Measurements from ENCODE around the gene IL1R2. TPM values are rescaled to one million over a fixed set of nuclear protein-coding genes. Genes with fewer than 3 reads are reported as not detected.

IL1R2 gene
- polyA plus RNA-seq, 5 donors, result 0.24 to 0.90 (median 0.69) TPM

DNA sequence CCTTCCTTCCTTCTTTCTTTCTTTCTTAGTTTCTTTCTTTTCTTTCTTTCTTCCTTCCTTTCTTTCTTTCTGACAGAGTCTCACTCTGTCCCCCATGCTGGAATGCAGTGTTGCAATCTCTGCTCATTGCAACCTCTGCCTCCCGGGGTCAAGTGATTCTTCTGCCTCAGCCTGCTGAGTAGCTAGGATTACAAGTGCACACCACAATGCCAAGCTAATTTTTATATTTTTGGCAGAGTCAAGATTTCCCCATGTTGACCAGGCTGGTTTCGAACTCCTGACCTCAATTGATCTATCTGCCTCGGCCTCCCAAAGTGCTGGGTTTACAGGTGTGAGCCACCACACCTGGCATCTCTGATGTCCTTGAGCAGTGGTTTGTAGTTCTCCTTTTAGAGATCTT, 48.5 kb downstream of the IL1R2 start:
- DNase-seq, result no peak

DNA sequence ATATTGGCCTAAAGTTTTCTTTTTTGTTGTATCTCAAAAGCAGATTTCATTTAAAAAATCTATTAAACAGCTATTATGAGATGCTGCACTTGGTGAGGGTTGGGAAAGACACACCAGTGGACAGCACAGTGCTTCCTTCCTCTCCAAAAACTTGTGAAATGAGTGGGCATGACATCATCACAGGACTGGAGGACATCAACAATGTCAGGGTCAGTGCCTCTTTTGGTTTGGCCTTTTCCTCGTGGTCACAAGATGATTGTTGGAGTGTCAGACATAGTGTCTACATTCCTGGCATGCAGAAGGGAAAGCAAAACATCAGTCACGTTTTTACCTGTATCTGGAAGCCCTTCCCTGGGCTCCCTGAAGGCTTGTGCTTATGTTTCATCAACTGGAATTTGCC, 49.6 kb downstream of the IL1R2 start:
- DNase-seq, result no peak

DNA sequence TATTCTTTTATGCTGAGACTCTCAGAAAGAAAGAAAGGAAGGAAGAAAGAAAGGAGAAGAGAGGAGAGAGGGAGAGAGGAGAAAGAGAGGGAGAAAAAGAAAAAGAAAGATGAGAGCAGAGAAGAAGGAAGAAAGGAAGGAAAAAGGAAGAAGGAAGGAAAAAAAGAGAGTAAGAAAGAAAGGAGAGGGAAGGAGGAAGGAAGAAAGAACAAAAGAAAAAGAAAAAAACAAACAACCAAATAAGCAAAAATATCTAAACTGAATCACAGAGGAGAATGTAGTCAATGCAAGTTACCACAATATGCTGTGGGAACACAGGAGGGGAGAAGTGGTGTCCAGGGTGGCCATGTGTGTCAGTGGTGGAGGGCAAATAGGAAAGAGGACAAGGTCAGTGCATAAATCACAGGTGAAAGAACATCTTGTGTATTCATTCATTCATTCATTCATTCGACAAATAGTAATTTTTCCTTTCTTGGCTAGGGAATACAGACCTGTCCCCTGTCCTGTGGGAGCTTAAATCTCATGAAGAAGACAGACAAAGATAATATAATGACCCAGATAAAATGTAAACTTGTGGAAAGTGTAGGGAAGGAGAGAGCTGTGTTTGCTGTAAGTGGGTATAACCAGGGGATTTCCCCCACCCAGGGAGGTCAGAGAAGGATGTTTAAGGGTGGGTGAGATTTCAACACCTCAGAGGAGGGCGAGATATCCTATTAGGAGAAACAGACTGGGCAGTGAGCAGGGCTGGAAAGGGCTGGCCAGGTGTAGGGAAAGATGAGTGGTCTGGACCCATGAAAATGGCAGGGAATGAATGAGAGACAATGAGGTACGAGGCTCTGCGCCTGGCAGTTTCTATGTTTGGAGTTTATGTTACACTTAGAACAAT, 50.7 kb downstream of the IL1R2 start:
- DNase-seq, result no peak

DNA sequence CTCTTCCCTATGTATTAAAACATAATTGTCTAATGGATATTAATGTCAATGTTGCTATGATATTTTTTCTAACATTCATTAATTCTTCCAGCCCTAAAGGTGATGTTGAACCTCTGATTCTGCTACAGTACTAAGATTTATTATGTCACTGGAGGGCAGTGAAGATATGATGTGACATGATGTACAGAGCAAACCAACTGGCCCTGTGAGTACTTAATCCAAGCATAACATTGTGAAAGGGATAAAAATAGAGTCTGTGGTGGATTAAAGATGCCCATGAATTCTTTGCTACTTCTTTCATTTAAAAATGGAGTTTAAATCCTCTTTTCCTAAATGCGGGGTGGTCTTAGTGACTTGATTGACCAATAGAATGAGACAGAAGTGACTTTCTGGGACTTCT, 51.8 kb downstream of the IL1R2 start:
- no peak for DNase-seq

DNA sequence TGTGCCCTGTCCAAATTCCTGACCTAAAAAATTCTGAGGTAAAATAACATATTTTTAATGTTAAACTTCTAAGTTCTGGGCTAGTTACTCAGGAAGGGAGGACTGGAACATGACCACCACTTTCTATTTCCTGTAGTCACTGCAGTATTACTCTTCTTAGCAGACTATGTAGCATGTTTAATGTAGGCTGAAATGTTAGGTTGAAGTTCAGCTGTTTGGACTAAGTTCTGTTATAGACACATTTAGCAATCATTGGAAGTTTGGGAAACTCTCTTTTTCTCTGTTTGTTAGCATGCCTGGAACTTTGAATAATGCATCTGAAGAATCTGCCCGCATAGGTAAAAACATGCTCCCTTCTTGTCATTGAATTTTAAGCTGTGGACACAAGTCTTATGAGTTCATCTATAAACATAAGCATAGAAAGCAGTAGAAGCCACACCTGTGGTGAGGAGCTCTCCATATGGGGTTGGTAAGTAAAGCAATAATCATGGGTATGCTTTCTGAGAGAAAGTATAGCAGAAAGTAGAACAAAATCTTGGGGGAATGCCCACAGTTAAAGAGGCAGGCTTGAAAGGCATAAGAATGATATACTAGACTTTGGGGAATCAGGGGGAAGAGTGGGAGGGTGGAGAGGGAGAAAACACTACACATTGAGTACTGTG, 52.6 kb downstream of the IL1R2 start:
- DNase-seq, result no peak

DNA sequence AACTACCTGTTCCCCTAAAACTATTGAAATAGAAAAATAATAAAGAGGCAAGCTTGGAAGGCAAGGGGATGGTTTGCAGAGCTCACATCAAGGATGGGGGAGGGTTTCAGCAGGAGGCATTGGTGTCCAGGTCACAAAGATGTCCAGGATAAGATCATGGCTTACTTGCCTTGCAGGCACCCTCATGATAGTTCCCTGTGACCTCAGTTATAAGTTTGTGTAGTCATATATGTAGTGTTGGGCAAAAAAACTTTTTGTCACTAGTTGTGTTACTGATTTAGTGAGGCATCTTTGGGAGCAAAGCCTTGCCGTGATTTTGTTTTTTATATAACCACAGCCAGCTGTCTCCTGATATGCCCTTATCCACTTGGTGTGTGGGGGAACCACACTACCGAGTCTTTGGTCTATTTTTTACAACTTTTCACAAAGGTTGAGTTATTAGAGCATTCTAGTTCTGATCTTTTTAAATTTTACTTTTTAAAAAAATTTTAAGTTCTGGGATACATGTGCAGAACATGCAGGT, 53.3 kb downstream of the IL1R2 start:
- no peak for DNase-seq

DNA sequence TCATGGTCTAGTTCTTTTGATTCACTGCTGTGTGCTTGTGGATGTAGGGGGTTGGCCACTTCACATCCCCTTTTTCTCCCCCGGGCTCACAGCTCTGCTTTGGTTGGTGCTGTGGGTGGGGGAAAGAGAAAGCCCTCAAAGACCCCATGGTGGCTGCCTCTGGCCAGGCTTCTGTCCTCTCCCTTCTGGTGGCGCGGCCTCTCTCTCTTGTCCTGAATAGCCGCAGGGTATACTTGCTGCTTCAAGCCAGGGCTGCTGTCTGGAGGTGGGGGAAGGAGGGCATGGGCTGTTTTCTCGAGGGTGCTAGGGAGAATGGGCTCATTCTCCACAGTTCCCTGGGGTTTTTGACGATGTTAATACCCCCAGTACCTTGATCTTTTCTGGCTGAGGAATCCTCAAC, 53.9 kb downstream of the IL1R2 start:
- no peak for DNase-seq

DNA sequence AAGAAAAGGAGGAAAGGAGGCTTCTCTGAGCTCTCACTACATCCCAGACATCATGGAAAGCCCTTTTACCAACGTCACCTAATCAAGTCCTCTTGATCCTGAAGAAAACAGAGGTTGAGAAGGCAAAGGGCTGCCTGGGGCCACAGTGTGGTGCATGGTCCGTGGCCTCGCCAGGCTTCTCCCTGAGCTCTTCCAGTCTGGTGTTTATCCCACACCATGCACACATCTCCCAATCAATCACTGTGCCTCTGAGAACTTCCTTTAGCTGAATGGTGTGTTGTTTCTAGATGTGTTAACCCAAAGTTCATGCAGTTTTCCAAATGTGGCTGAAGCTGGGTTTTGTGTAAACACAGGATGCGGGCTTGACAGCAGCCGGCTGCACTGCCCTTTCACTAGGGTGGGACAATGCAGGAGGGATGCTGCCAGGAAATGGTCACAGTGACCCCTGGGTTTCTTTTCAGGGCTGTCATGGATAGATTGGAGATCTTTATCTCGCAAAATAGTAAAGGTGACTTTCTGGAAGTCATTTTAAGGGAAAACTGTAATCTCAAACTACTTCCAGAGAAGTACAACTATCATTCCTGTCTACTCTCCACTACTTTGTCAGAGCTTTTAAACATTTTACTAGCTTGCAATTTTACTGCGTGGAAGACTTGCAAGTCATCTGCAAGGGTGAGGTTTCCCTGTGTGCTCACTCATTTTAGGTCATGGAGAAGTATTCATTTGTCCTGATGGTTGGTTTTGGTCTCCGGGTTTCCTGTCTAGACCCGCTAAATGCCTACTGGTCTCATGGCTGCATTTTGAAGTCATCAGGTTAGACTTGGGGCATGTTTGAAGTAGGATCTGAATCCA, 54.6 kb downstream of the IL1R2 start:
- peak; percentile 81 to 86 for DNase-seq

DNA sequence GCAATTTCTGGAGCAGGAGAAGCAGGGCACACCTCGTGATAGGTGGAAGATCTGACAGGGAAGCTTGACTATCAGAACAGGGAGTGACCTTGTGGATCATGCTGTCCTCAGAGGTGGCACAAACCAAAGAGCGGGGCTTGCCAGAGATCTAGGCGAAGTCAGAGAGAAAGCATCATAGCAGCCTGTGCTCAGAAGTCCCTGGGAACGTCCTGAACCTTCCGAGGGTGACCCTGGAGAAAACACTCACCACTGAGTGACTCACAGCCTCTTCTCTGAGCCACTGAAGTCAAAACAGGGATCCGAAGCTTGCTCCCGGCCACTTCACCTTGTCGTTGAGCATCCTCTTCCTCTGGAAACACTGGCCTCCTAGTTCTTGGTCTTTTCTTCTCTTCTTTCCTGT, 56.7 kb downstream of the IL1R2 start:
- DNase-seq, result no peak

DNA sequence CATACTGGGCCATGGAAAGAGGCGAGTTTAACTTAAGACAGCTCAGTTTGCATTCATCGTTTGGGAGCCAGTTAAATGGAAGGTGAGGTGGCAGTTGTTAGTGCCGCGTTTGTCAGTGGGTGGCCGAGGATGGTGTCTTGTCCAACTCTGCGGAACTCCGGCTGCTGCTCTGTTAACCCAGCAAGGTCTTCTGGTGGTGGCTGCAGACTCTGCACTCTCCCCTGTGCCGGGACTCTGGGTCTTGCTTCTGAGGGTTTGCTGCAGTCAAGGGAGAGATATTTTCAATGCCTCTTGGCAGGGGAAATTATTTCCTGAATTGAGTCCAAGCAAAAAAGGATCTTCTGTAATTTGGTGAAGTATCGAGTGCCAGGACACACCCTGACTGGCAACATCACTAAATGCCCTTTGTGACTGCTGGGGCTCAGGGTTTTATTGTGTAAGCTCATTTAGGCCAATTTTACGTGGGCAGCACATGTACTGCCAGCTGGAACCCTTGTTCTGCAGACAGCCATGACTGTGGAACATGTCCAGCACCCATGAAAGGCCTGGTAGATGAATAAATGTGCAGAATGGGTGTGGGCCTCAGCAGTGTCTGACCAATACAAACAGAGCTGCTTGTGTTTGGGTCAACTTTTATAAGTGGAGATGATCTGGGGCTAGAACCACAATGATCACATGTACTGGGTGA, 58.1 kb downstream of the IL1R2 start:
- no peak for DNase-seq

DNA sequence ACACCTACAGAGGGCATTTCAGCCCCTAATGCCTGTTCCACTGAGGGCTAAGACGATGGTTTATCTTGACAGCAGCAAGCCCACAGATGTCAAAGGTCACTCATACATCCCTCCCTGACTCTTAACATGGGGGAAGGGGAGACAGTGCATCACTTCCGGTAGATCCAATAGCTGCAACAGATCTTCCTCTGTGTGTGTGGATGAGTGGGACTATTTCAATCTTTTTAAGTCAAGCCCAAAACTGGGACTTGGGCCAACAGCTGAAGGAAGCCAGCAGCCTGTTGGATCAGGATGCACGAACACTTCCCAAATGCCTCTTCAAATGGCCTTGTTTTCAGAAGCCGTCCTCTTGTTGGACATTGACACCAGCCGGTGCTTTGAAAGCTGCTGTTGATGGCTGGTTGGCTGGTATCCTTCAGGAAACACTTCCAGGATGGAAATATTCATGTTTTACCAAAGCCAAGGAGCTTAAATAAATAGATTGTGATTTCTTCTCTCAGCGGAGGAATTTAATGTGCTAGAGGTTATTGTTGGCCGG, 59.2 kb downstream of the IL1R2 start:
- peak; percentile 95 to 97 for DNase-seq

DNA sequence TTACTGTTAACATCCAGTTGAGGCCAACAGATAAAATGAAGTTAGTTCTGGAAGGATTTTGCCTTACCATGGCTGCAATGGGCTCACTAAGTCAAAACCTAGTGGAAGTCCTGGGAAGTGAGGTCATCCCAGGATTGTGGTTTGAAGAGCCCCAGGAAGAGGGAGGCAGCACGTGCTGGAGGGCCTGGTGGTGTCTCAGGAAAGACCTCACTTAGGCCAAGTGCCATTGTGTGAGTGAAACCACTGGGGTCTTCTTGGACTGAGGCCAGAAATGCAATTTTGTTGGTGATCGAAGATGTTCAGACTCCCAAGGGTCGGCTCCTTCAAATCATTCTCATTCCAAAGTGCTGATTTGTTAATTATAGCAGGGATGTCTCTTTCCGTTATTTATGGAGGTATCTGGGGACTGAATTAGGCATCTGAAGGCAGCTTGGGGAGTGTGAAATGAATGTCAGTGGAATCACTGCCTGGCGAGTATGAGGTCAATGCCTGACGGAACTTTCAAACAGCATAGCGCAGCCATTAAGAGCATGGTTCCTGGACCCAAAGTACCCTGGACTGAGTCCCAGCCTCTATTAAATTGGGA, 60.0 kb downstream of the IL1R2 start:
- no peak for DNase-seq

DNA sequence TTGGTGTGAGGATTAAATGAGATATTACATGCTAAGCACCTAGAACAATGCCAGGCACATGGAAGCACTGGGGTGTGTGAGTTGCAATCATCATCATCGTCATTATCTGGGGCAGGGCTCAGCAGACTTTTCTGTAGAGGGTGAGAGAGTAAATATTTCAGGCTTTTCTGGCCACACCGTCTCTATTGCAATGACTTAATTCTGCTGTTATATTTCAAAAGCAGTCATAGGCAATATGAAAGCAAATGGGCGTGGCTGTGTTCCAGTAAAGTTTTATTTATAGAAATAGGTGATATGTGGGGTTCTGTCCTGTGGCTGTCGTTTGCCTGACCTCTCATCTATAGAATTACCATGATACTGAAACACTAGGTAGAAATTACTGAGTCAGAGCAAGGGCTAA, 60.6 kb downstream of the IL1R2 start:
- no peak for DNase-seq

DNA sequence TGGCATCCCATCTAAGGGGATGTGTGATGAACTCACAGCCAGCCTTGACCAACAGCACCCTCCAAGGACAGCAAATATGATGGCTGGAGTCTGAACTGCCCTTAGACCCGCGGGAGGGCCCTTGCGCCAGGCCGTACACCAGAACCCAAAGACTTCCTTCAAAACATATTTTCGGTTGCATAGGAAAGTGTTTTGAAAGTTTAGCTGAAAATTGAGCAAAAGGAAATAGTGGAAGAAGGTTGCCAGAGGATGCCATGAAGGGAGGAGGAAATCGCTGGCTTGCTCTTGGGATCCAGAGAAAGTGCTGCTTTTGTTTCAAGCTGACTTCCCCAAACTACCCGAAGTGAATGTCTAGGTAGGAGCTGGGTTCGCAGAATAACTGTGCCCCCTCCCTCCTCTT, 61.3 kb downstream of the IL1R2 start:
- DNase-seq, result no peak

DNA sequence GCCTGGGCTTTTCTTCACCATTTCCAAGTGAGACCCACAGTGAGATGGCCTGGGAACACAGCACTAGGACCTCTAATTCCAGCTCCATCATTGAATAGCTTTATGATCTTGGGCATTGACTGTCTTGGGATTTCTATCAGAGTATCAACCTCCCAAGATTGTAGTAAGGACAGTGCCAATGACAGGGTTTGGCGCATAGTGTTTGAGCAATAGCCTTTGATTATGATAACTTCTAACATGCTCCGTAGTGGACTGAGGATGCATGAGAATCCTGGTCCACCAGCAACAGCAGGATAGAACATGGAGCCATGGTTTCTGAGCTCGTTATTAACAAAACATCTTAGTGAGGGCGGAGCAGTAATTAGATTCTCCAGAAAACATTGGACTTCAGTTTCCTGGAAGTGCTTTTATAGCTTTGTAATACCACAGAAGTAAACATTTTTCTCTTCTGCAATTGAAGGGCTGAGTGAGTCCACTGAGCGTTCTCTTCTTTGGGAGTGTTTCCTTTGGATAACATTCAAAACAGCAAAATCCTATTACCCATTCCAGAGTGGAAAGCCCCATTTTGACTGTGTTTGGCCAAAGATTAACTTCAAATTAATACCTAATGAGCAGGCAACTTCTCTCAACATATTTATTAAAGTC, 63.7 kb downstream of the IL1R2 start:
- no peak for DNase-seq

DNA sequence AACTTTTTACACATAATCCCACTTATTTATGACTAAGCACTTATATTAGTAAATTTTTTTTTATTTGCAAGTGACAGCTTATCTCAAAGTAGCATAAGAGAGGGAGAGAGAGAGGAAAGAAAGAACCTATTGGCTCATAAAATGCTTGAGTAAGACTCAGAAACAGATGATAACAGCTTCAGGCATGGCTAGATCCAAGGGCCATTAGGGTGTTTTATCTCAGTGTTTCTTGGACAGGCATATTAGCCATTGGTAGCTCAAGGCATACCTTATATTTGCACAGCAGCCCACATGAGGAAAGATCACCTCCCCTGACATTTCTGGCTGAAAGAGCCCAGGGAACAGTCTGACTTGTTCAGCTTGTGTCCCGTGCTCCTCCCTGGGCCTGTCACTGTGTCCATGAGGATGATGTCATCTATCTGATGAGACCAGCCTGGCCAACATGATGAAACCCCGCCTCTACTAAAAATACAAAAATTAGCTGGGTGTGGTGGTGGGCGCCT, 64.4 kb downstream of the IL1R2 start:
- DNase-seq, result no peak

DNA sequence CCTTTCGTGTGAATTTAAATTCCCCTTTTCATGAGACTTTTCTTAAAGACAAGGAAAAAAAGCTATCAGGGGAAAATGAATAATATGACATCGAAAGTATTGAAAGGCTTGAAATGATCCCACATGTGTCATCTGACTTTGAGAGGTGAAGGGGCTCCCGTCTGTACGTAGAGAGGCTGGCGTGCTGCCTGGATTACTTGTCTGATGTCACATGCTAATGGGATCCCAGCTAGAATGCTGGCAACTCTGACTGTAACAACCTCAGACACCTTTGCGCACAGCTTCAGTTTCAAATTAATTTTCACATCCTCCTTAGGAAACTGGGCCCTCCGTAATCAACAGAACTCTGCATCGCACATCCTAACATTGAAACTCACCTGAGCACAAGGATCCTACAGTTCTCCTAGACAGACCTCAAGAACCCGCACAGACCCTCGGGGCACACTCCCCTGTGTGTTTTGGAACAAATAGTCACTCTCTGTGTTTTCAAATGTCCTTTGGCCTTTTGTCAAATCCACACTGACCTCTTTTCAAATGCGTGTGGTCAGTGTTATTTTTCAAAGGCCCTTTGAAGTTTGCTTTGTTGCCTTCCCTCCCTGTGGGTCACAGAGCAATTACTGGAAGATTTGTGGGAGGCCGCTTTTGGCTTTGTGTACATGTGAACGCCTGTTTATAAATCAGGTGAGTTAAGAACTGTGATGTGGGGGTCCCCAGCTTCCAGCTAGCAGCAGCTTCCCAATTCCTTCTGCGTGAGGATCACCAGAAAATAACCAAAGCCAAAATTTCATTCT, 65.9 kb downstream of the IL1R2 start:
- DNase-seq, result no peak

DNA sequence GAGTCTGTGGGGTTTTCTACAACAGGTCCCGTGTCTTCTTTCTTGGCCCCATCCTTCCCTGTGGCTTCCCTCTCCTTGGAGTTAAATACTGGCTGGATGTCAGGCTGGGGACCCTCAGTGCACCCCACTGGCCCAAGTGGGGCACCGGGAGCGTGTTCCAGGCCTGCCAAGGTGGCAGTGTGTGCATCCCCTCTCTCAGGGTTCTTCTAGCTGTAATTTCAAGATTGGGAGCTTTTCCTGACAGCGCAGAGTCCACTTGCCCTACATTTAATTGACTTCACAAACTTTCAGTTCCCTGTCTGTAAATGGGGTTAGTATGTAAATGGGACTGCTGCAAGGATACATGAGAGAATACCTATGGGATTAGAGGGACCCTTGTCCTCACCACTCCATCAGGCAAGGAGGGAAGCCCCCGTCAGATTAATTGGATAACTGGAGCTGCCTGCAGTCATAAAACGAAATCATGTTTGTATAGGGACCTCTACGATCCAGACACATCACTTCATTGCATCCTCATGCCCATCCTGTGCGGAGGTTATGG, 66.6 kb downstream of the IL1R2 start:
- DNase-seq, result no peak

DNA sequence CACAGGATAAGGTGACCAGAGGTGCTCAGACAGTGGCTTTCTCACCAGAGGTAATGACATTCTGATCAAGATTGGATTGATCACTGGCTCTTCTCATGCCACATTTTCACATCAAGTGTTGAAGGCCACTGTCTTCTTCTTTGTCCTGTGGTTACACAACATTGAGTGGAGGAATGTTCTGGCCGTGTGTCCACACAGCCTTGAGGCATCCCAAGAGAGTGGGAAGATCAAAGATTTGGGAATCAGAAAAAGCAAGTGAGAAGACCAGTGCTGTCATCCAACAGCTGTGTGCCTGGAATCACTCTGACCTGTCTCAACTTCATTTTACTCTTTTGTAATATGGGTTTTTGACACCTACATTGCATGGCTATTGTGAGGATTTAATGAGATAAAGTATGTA, 67.4 kb downstream of the IL1R2 start:
- DNase-seq, result no peak
